H4 (cell line): ENCODE measurements around the gene RSBN1L. TPM values are rescaled to one million over a fixed set of nuclear protein-coding genes. Genes with fewer than 3 reads are reported as not detected.
"Not testable (repeated sequence)": the region's sequence is repeated elsewhere in the genome, so short reads cannot be mapped to it uniquely, and the experiment has no call there.

Experiments
- DNase-seq: peaks from one replicate; pipeline ENCODE4 v3.0.0-alpha.2; 2015; ENCODE audit warnings: low spot score
- total RNA-seq: library from RNA; depleted of rRNA; stranded (reverse); fragments of >200 nt; shearing (Covaris generic); gene quantifications from 2 replicates; pipeline ENCODE4 v1.2.3, GENCODE V29; 2014

The RSBN1L gene
- total RNA-seq, 1 experiment from 2014 or later, result 25.6 TPM

DNA sequence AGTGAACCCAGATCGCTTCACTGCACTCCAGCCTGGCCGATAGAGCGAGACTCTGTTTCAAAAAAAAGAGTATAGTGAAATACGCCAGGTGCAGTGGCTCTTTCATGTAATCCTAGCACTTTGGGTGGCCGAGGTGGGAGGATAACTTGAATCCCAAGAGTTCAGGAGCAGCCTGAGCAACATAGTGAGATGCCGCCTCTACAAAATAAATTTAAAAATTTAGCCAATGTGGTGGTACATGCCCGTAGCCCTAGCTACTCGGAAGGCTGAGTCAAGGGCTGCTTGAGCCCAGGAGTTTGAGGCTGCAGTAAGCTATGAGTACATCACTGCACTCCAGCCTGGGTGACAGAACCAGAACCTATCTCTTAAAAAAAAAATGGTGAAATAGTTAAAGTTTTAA is 74.1 kb downstream of the RSBN1L start:
- no peak for DNase-seq

DNA sequence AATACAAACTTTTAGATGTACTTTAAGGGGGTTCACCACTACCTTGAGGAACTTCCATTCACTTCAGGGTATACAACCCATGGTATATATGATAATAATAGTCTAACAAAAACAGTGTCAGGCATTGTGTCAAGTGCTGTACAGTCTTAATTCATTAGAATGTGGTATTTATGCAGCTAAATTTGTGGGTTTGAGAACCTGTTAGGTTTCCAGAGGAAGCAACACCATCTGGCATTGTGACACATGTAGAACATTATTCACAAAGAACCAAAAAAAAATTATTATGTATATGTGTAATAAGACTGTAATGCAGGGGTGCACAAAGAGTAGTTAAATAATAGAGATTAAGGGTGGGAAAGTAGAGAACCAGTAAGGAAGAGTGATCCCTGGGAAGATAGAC is 75.6 kb downstream of the RSBN1L start:
- DNase-seq, result no peak

DNA sequence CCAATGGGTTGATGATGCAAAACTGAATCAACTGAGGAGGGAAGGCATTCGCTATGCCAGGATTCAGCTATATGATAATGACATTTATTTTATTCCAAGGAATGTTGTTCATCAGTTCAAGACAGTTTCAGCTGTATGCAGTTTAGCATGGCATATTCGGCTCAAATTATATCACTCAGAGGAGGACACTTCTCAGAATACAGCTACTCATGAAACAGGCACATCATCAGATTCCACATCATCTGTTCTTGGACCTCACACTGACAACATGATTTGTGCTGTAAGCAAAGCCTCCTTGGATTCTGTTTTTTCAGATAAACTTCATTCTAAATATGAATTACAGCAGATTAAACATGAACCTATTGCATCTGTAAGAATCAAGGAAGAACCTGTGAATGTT is 82.3 kb downstream of the RSBN1L start:
- DNase-seq, result no peak

DNA sequence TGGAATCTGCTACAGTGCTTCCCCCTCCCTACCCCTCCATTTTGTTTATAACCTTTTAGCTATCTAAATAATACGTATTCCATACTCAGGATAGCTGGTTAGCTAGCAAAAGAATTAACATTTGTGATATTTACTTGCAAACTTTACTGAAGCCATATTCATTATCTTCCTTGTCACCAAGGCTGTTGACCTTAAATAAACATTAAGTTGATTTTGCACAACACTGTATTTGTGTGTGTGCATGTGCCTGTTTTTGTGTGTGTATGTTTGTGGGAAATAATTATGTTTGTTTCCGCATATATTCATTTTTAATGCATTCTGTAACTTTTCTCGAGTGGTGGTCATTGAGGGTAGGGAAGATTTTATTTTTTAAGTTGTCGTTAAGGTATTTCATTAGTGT is 86.1 kb downstream of the RSBN1L start:
- DNase-seq, result no peak

DNA sequence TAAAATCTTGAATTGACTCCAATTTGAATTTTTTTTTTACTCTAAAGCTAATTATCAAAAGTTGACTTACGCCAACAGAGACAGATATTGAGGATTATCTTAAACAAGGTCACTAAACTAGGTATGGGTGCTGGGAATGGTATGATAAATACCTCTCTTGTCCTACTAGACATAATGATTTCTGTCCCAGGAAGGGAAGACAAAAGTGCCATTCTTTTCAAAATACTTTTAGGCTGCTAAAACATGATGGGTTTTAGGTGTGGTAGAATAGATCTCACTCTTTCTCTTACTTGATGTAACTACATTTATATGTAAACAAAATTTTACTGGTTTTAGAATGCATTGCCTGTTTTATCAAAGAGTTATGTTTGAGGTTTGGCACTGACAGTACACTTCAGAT is 86.9 kb downstream of the RSBN1L start:
- no peak for DNase-seq

DNA sequence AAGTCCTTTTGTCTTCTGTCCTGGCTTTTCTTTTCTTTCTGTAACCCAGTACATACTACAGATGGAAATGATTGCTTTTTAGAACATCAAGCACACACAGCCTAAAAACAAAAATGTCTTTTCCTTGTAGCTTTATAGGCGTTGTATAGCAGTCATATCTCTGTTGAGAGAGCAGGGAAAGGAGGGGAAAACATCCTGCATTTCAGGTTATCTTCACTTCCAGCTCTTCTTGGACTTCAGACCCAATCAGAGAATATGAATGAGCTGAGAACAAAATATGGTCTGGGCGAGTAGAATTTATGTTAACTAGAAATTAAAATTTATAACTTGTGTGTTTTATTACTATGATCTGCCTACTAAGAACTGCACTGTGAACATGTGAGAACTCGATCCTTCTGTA is 87.3 kb downstream of the RSBN1L start:
- no peak for DNase-seq

DNA sequence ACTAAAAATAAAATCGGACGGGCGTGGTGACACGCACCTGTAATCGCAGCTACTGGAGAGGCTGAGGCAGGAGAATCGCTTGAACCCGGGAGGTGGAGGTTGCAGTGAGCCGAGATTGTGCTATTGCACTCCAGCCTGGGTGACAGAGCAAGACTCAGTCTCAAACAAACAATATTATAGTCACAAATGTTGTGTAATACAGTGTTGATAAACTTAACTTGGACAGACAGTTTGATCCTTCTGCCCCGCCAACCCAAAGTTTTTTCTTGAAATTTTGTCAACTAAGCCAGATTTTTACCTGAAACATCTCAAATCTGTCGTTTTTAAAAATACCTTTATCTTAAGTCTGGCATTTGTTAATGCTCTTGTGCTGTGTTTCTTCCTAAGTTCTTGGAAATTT is 88.2 kb downstream of the RSBN1L start:
- DNase-seq, result not testable (repeated sequence)

DNA sequence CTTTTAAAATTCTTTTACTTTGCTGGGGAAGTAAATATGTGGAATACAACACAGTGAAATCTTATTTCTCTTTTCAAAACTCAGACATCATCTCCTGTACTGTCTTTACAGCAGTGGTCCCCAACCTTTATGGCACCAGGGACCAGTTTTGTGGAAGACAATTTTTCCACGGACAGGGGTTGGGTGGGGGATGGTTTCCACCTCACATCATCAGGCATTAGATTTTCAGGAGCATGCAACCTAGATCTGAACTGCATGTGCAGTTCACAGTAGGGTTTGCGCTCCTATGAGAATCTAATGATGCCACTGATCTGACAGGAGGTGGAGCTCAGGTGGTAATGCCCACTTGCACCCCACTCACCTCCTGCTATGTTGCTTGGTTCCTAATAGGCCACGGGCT is 89.8 kb downstream of the RSBN1L start:
- DNase-seq, result no peak

DNA sequence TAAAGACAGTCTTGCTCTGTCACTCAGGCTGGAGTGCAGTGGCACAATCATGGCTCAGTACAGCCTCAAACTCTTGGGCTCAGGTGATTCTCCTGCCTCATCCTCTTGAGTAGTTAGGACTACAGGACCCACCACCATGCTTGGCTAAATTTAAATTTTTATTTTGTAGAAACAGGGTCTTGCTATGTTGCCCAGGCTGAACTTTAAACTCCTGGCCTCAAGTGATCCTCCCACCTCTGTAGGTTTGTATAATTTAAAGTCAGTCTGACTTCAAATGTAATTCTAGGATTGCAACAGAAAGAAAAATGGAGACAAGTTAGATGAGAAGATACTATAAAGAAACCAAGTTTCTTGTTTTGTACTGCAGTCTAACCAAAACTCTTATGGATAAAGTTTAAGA is 90.5 kb downstream of the RSBN1L start:
- no peak for DNase-seq

DNA sequence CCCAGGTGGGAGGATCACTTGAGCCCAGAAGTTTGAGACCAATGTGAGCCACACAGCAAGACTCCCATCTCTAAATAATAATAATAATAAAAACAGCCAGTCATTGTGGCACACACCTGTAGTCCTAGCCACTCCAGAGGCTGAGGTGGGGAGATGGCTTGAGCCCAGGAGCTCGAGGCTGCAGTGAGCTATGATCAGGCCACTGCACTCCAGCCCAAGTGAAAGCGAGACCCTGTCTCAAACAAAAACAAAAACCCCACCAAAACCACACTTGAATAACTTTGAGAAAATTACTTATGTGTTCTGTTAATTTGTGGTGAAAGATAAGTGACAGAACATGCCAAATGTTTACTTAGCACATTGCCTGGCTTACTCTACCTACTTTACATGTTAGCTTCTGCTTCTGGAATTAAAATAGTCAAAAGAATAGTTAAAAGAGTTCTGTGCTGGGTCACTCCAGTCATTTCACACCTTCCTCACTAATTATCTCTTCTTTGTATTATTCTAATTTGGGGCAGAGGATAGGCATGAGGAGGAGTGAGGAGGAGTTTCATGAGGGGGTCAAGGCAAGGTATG is 92.2 kb downstream of the RSBN1L start:
- no peak for DNase-seq

DNA sequence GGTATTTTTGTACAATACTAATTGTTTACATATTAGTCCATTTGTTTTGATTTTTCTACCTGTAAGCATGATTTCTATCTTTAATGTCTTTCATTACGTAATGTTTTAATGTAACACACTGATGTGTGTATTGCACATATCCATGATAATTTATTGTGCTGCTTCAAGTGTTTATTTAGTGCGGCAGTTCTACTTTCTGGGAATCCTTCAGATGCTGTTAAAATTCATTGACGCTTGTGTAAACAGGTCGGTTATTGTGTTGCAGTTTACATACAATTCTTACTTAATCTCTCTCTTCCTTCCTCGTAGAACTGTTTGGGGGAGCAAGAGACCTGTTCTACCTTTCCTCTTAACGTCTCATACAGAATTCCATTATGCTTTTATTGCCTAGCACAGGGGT is 95.1 kb downstream of the RSBN1L start:
- DNase-seq, result peak; percentile 24

DNA sequence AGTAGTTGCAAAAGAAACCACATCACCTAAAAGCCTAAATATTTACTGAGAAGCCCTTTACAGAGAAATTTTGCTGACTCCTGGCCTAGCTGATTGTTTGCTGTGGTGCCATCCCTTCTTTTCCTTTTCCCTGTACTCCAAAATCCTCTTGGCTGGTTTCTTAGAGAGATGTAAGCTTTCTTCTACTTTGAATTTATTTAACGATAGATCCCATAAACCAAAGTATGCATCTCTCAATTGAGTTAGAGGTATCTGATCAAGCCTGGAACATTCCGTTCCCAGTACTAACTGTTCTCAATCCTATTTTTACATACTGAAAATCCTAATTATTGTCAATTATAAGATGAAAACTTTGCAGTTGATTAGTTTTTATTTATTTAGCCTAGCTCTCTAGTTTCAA is 95.7 kb downstream of the RSBN1L start:
- DNase-seq, result no peak

DNA sequence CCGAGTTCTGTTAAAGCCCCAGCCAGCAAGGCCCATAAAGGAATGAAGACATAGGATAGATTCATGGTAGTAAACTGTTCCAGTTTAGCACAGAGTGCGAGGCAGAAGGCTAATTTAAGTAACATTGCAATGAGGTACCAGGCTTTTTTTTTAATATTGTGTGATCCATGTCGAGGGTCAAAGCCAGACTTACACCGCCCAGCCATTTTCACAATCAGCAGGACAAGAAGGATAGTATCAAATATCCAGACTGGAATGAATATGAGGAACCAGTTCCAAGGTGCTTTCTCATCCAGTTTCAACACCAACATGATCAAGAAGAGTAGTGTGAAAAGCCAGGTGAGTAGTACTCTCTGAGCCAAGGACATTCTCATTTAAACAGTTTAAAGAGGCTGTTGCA is 97.7 kb downstream of the RSBN1L start:
- no peak for DNase-seq

DNA sequence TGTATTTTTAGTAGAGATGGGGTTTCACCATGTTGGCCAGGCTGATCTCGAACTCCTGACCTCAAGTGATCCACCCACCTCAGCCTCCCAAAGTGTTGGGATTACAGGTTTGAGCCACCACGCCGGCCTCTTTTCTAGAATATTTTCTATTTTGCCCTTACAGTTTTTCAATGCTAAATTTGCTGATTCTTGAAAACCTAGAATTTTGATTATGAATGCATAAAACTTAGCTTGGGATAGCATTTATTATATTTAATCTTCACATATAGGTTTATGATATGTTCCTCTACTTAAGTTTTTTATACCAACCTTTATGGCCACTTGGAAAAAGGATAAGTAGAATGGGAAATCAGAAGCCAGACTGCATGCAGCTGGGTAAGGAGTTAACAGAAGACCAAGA is 99.8 kb downstream of the RSBN1L start:
- no peak for DNase-seq

DNA sequence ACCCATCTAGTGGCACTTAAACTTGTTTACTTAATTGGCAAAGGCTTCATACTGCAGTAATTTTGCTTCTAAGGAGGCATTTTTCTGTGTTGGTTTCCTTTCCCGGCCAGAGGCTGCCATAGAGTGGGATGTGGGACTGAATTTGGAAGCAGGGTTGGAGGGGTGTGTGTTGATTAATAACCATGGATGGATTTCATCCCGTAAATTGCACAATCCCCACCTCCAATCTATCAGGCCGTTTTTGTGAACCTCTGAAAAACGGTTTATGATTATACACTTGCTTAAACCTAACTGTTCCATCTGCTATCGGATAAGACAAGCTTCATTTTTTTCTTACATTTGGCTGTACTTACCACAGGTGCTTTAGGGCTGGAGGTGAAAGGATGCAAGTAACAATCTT is 100.7 kb downstream of the RSBN1L start:
- no peak for DNase-seq

DNA sequence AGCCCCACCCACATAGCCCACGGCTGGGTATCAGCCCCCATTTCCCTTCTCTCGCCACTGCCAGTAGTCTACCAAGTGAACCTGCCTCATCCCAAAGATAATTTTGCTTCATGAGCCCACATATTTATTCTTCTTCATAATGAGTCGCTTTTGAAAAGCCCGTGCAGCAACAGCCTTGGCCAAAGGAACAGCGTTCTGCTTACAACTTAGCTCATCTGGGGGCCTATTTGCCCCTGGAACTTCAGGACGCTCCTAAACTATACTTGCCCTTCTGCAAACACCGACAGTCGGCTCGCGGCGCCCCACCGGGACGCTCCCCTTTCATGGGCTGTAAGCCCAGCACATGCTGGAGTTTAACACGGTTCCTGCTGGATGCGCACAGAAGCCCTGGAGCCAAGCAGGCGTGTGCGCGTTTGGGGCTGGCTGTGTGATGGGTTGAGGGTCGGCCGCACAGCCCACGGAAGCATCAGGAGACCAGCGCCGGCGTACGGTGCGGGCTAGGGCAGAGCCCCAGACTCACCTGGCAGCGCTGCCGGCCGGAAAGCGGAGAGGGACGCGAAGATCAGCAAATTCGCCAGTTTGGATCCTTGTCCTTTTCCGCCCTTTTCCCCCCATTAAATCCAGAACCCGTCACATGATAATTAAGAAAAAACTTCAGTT is 101.6 kb downstream of the RSBN1L start:
- no peak for DNase-seq

DNA sequence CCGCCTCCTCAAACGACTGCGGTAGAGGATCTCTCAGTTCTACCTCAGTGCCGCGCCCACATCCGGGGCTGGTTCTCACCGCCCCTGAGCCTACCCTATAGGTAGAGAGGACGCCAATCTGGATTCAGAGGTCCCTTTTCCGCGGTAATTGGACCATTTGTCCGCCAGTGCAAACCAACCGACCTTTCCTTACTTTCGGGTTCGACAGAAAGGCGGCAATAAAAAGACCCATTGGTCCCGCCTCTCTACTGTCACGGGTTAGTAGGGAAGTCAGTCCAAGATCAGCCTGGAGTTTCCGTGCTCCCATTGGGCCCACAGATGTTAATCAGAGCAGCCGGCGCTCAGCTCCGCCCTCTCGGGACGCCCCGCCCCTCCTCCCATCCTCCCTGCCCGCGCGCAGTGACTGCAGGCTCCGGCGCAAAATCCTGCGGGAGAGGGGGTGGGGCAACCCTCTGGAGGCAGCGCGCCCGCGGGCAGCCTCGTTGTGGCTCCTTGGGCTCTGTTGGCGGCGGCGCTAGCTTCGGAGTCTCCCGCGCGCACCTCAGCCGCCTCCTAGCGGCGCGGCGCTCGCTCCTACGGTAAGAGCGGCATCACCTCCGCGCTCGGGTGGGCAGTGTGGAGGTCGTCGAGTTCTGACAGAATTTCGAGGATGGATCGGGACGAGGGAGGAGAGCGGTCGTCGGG is 102.3 kb downstream of the RSBN1L start, which contains the start of the genes PHTF2 and TMEM60:
Gene PHTF2 (plus strand): TSS at position 380 of the 684 bp plus-strand sequence.
Gene TMEM60 (minus strand): TSS at position 41 of the 684 bp plus-strand sequence. CDS start 4,061 bp downstream, outside the sequence.
- DNase-seq, result peak; percentile 100

DNA sequence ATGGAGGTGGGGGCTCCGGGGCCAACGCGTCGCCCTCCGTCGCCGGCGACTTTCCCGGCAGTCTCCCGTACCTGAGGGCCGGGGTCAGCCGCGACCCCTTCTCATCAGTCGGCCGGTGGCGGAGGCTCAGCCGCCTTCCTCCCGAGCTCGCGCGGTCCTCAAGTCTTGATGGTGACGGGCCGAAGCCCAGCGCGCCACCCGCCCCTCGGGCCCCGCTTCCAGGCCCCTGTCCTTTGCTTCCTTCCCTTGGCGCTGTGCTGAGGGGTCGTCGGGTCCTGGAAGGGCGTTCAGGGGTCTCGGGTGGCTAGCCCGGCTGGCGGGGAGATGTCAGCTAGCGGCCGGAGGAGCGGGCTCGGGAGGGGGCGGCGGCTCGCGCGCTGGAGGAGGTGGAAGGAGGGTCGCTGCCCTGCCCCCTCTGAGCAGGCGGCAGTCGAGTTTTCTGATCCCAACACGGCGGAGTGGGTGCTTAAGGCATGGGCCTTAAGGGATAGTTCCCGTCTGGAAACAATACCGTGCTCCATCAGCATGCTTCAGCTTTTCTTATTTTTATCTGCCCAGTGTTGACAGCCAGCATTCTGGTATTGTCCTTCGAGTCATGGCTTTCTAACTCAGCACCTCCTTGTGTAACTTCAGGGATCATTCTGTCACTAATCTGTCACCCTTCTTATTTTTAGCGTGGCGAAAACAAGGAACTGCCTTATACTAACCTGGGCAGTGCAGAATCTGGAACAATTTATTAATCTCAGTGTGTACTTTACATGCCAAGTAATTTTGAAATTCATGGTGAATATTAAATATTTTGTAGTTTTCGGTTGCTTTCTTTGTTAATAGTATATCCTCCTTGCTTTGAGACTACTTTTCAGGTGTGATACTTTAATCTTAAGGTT is 103.1 kb downstream of the RSBN1L start:
- DNase-seq, result peak; percentile 29

DNA sequence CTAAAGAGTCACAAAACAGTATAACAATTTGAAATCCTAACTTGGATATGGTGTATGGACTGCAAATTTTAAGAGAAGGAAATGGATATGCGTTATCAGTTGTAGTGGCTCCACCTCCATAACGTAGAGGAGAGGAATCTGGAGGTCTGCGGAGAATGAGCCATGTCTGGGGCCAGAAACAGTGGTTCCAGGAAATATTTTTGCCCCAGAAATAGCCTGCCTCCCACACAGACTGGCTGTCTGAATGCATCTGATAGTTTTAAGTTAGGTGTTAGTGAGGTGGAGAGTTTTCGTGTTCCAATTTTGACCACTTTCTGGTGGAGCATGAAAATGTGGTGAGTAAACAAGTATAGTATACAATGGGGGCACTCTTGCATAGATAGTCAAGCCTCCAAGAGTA is 103.9 kb downstream of the RSBN1L start:
- DNase-seq, result no peak

DNA sequence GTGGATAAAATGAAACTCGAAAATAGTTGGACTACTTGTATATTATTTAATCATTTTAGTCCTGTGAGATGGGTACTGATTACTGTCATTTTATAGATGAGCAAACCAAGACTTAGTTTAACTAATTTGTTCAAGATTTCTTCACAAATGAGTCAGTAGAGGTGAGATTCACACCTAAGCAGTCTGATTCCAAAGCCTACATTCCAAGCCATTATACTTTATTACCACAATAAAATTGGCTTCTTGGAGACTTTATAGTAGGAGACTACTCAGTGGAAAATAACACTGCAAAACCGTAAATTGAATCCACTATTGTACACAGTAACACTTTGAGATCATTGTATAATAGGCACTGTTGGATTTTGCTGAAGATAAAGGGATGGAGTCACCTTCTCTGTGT is 104.5 kb downstream of the RSBN1L start:
- no peak for DNase-seq

DNA sequence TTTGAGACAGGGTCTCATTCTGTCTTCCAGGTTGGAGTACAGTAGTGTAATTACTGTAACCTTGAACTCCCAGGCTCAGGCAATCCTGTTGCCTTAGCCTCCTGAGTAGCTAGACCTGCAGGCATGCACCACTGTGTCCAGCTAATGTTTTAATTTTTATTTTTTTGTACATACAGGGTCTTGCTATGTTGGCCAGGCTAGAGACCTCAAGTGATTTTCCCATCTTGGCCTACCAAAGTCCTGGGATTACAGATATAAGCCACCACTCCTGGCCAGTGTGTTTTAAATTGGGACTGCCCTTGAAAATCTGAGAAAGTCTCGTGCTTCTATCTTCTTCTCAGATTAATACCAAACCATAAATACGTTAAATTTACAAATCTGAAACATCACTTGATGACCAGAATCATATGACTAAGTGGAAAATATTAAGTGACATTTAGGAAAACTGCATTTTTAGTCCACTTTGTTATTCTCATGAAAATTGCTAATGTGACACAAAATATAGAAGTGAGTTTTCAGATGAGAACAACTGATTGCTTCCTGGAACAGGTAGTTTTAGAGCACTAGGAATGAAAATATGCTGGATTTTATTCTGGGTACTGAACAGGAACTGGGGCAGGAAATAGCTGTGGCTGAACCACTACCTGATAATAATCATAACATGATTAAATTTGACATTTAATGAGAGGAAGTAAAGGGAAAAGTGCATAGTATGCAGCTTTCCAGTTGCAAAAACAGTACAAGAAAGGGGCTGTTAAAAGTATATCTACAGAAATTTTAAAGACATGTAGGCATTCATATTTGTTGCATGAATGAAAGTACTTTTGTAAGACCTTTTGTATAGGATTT is 106.5 kb downstream of the RSBN1L start:
- DNase-seq, result no peak
